HG03558 (cell line): ENCODE data around the gene PIK3CB.
A peak's percentile ranks its signal among the peaks of the same experiment; 100 is the strongest.
"Not testable (repeated sequence)": the region's sequence is repeated elsewhere in the genome, so short reads cannot be mapped to it uniquely, and the experiment has no call there.

ENCODE experiments used
- ATAC-seq: cut with Tn5 transposase; IDR thresholded peaks from one replicate; pipeline ENCODE4 v1.9.1; 2021; ENCODE audit warnings: moderate number of reproducible peaks; ENCODE audit not compliant: unreplicated experiment; ENCODE audit errors: extremely low read depth

Gene PIK3CB

GRCh38 chr3:138688871-138689299 lies 145.8 kb downstream of the PIK3CB start:
- ATAC-seq = no peak

- peak; percentile 12 for ATAC-seq
These were observed 147.5 kb downstream of the PIK3CB start for GRCh38 chr3:138687236-138687635.

- ATAC-seq = peak; percentile 95
These were observed 147.9 kb downstream of the PIK3CB start for GRCh38 chr3:138686771-138687221.

- no peak for ATAC-seq
These were observed 150.3 kb downstream of the PIK3CB start for GRCh38 chr3:138684396-138684795.

- ATAC-seq = no peak
These were observed 152.1 kb downstream of the PIK3CB start for GRCh38 chr3:138682648-138683047.

GRCh38 chr3:138681463-138682220 lies 153.1 kb downstream of the PIK3CB start:
- ATAC-seq = no peak

- ATAC-seq = not testable (repeated sequence)
These were observed 153.8 kb downstream of the PIK3CB start for GRCh38 chr3:138680974-138681373.

GRCh38 chr3:138678874-138679392 lies 155.8 kb downstream of the PIK3CB start:
- ATAC-seq = no peak

GRCh38 chr3:138678086-138678485 lies 156.6 kb downstream of the PIK3CB start:
- no peak for ATAC-seq

GRCh38 chr3:138675393-138675792 lies 159.3 kb downstream of the PIK3CB start:
- ATAC-seq = no peak

- no peak for ATAC-seq
These were observed 160.8 kb downstream of the PIK3CB start for GRCh38 chr3:138673641-138674530.

GRCh38 chr3:138670407-138670806 lies 164.3 kb downstream of the PIK3CB start:
- no peak for ATAC-seq

- ATAC-seq = no peak
These were observed 166.6 kb downstream of the PIK3CB start for GRCh38 chr3:138668107-138668506.

- no peak for ATAC-seq
These were observed 177.2 kb downstream of the PIK3CB start for GRCh38 chr3:138657508-138657907.

GRCh38 chr3:138653567-138653966 lies 181.2 kb downstream of the PIK3CB start:
- no peak for ATAC-seq

GRCh38 chr3:138649134-138649533 lies 185.6 kb downstream of the PIK3CB start:
- ATAC-seq = no peak

GRCh38 chr3:138646513-138646912 lies 188.2 kb downstream of the PIK3CB start:
- no peak for ATAC-seq

GRCh38 chr3:138646008-138646407 lies 188.7 kb downstream of the PIK3CB start:
- no peak for ATAC-seq

GRCh38 chr3:138642927-138643253 lies 191.8 kb downstream of the PIK3CB start:
- ATAC-seq = no peak

GRCh38 chr3:138642226-138642926 lies 192.4 kb downstream of the PIK3CB start:
- no peak for ATAC-seq
